HG02840 (cell line): ENCODE results near the gene PREP.
"Not testable (repeated sequence)": the region's sequence is repeated elsewhere in the genome, so short reads cannot be mapped to it uniquely, and the experiment has no call there.

Experiments used
- ATAC-seq: cut with Tn5 transposase; IDR thresholded peaks from one replicate; pipeline ENCODE4 v1.9.1; 2021; ENCODE audit warnings: mild to moderate bottlenecking, moderate library complexity, moderate number of reproducible peaks; ENCODE audit not compliant: unreplicated experiment, low FRiP score

PREP gene

GRCh38 chr6:105402939-105403935 lies at the start of gene PREP:
PREP (minus strand) TSS chr6:105403082; CDS start chr6:105402891, 191 bp downstream.
- ATAC-seq, result peak; percentile 95

GRCh38 chr6:105452376-105452775 lies 49.5 kb upstream of the PREP start:
- no peak for ATAC-seq

GRCh38 chr6:105449756-105450390 lies 47.0 kb upstream of the PREP start:
- ATAC-seq, result no peak

- no peak for ATAC-seq
These were observed 42.6 kb upstream of the PREP start for GRCh38 chr6:105445481-105445880.

- no peak for ATAC-seq
These were observed 41.1 kb upstream of the PREP start for GRCh38 chr6:105443941-105444340.

GRCh38 chr6:105442369-105442768 lies 39.5 kb upstream of the PREP start:
- no peak for ATAC-seq

GRCh38 chr6:105437236-105437635 lies 34.4 kb upstream of the PREP start:
- ATAC-seq, result no peak

GRCh38 chr6:105433723-105434122 lies 30.8 kb upstream of the PREP start:
- ATAC-seq, result no peak

GRCh38 chr6:105432797-105433196 lies 29.9 kb upstream of the PREP start:
- ATAC-seq, result no peak

- ATAC-seq, result no peak
These were observed 28.3 kb upstream of the PREP start for GRCh38 chr6:105431226-105431625.

- ATAC-seq, result no peak
These were observed 27.8 kb upstream of the PREP start for GRCh38 chr6:105430685-105431084.

- ATAC-seq, result no peak
These were observed 26.8 kb upstream of the PREP start for GRCh38 chr6:105429676-105430075.

- no peak for ATAC-seq
These were observed 25.6 kb upstream of the PREP start for GRCh38 chr6:105428342-105428957.

GRCh38 chr6:105424175-105424783 lies 21.4 kb upstream of the PREP start:
- ATAC-seq, result no peak

GRCh38 chr6:105416971-105417370 lies 14.1 kb upstream of the PREP start:
- ATAC-seq, result not testable (repeated sequence)

- no peak for ATAC-seq
These were observed 6.9 kb upstream of the PREP start for GRCh38 chr6:105409734-105410133.

- ATAC-seq, result peak; percentile 5
These were observed 568 bp downstream of the PREP start for GRCh38 chr6:105402090-105402938.

- no peak for ATAC-seq
These were observed 1.4 kb downstream of the PREP start for GRCh38 chr6:105401247-105402089.

- ATAC-seq, result no peak
These were observed 2.4 kb downstream of the PREP start for GRCh38 chr6:105400501-105400900.
